ENCODE data around the gene POU6F2.

- no peak for TF ChIP-seq POLR2A (IDR thresholded peaks at IDR 0.05)
- no peak for TF ChIP-seq CTCF (IDR thresholded peaks at IDR 0.05)
Observed at GRCh38 chr7:39501358-39501757, 523.6 kb downstream of the POU6F2 start.
